Endodermal cell (in vitro differentiated cells): ENCODE measurements around the gene TMEM108. TPM values are rescaled to one million over a fixed set of nuclear protein-coding genes. Genes with fewer than 3 reads are reported as not detected.

ENCODE experiments used
- DNase-seq: peaks from one replicate; pipeline ENCODE4 v3.0.0-alpha.2; 2017
- H3K27ac ChIP-seq: 2 replicates; pipeline ENCODE4 v1.5.1; 2013; ENCODE audit warnings: mild to moderate bottlenecking, low read depth, low read length, moderate library complexity
- H3K27me3 ChIP-seq: 2 replicates; pipeline ENCODE4 v1.6.1; 2013; ENCODE audit warnings: mild to moderate bottlenecking, low read length, moderate library complexity; ENCODE audit not compliant: insufficient read depth, control insufficient read depth, poor library complexity, severe bottlenecking
- H3K36me3 ChIP-seq: 2 replicates; pipeline ENCODE4 v1.7.0; 2013; ENCODE audit warnings: mild to moderate bottlenecking, low read length, moderate library complexity; ENCODE audit not compliant: control insufficient read depth, insufficient read depth
- H3K4me1 ChIP-seq: one replicate; pipeline ENCODE4 v1.7.0; 2013; ENCODE audit warnings: low read length; ENCODE audit not compliant: control insufficient read depth, insufficient read depth
- H3K4me3 ChIP-seq: 2 replicates; pipeline ENCODE4 v1.5.1; 2013; ENCODE audit warnings: mild to moderate bottlenecking, low read length, moderate library complexity
- H3K9ac ChIP-seq: 2 replicates; pipeline ENCODE4 v1.6.1; 2013; ENCODE audit warnings: mild to moderate bottlenecking, low read length, moderate library complexity; ENCODE audit not compliant: poor library complexity, severe bottlenecking; ENCODE audit errors: extremely low read depth
- H3K9me3 ChIP-seq: 2 replicates; pipeline ENCODE4 v1.6.1; 2013; ENCODE audit warnings: mild to moderate bottlenecking, low read length, moderate library complexity; ENCODE audit not compliant: control insufficient read depth
- H3K27ac Mint-ChIP-seq: 2 replicates; pipeline ENCODE4 v1.8.0; 2020; ENCODE audit warnings: mixed read lengths
- H3K27me3 Mint-ChIP-seq: 2 replicates; pipeline ENCODE4 v1.8.0; 2021; ENCODE audit warnings: mild to moderate bottlenecking, mixed read lengths; ENCODE audit not compliant: insufficient read depth
- H3K36me3 Mint-ChIP-seq: 2 replicates; pipeline ENCODE4 v1.8.0; 2020; ENCODE audit warnings: low read depth, mixed read lengths
- H3K4me1 Mint-ChIP-seq: 2 replicates; pipeline ENCODE4 v1.8.0; 2020; ENCODE audit warnings: mixed read lengths
- H3K4me3 Mint-ChIP-seq: 2 replicates; pipeline ENCODE4 v1.8.0; 2020; ENCODE audit warnings: mild to moderate bottlenecking, moderate library complexity, mixed read lengths
- H3K9me3 Mint-ChIP-seq: 2 replicates; pipeline ENCODE4 v1.8.0; 2020; ENCODE audit warnings: mild to moderate bottlenecking, mixed read lengths
- CTCF ChIP-seq: fragments of 200-600 bp; sonication (generic); conservative IDR thresholded peaks from 2 replicates; pipeline ENCODE4 v1.5.0; 2021; ENCODE audit warnings: antibody characterized with exemption, mild to moderate bottlenecking
- WGBS, 2 experiments: methylation state at CpG; one replicate each; pipeline versions ENCODE4 v1.1.5 to v1.1.7; 2013; ENCODE audit warnings: missing lambda C conversion rate in 2 of 2, mixed read lengths in 1 of 2; ENCODE audit not compliant: insufficient coverage in 1 of 2, insufficient read length in 1 of 2; 5-methylcytosine and 5-hydroxymethylcytosine counted together
- total RNA-seq, 2 donors: library from RNA; stranded (reverse); fragmentation: NEBNext Ultra II Directional in 1 of 2; extraction: Animal tissue kit (Norgen Biotek cat#: 25700) in 1 of 2; gene quantifications; 2 replicates in 1 of 2; 3 replicates in 1 of 2; pipeline ENCODE4 v1.2.1, GENCODE V29; 2021

Gene TMEM108
- total RNA-seq, 2 donors from 2014 or later = 4.8 to 7.9 TPM

- Histone ChIP-seq H3K27ac (no peak overlapping the region), H3K27me3 (no peaks in the 10 kb centered on the region), H3K9me3 (no peaks in the 10 kb centered on the region), H3K9ac (no peak overlapping the region), H3K4me1 (peaks cover 16% of the 10 kb centered on the region), H3K4me3 (no peak overlapping the region), H3K36me3 (no peaks in the 10 kb centered on the region)
- no peak overlapping the region for H3K4me3 Mint-ChIP-seq
- DNase-seq = no peak
- peaks cover 28% of the 10 kb centered on the region for H3K4me1 Mint-ChIP-seq
- TF ChIP-seq CTCF = no peak
- no peak overlapping the region for H3K27ac Mint-ChIP-seq
- no peaks in the 10 kb centered on the region for H3K27me3 Mint-ChIP-seq
- H3K9me3 Mint-ChIP-seq = no peaks in the 10 kb centered on the region
- no peaks in the 10 kb centered on the region for H3K36me3 Mint-ChIP-seq
- WGBS, 2 experiments = 93 to 97% methylated on average over 6 to 16 of the region's 16 CpGs
Measured at GRCh38 chr3:133380481-133381225, 342.5 kb downstream of the TMEM108 start.

- Mint-ChIP-seq H3K27ac (no peak overlapping the region), H3K4me1 (peaks cover 20% of the 10 kb centered on the region), H3K9me3 (no peaks in the 10 kb centered on the region), H3K4me3 (no peak overlapping the region), H3K36me3 (no peaks in the 10 kb centered on the region), H3K27me3 (no peaks in the 10 kb centered on the region)
- H3K9ac ChIP-seq = no peak overlapping the region
- no peak overlapping the region for H3K27ac ChIP-seq
- no peaks in the 10 kb centered on the region for H3K27me3 ChIP-seq
- no peaks in the 10 kb centered on the region for H3K36me3 ChIP-seq
- WGBS, 2 experiments = 50 to 72% methylated on average over 2 to 4 of the region's 4 CpGs
- no peak for DNase-seq
- H3K4me1 ChIP-seq = peaks cover 10% of the 10 kb centered on the region
- peak; percentile 16 for TF ChIP-seq CTCF
- no peak overlapping the region for H3K4me3 ChIP-seq
- H3K9me3 ChIP-seq = no peaks in the 10 kb centered on the region
Measured at GRCh38 chr3:133381346-133382109, 343.3 kb downstream of the TMEM108 start.

- no peaks in the 10 kb centered on the region for H3K36me3 Mint-ChIP-seq
- Histone ChIP-seq H3K9ac (no peak overlapping the region), H3K36me3 (no peaks in the 10 kb centered on the region), H3K4me1 (peaks cover 9% of the 10 kb centered on the region), H3K9me3 (no peaks in the 10 kb centered on the region), H3K4me3 (no peak overlapping the region), H3K27me3 (no peaks in the 10 kb centered on the region), H3K27ac (no peak overlapping the region)
- no peak overlapping the region for H3K4me3 Mint-ChIP-seq
- no peak for TF ChIP-seq CTCF
- no peak for DNase-seq
- no peaks in the 10 kb centered on the region for H3K27me3 Mint-ChIP-seq
- H3K4me1 Mint-ChIP-seq = peaks cover 16% of the 10 kb centered on the region
- no peaks in the 10 kb centered on the region for H3K9me3 Mint-ChIP-seq
- H3K27ac Mint-ChIP-seq = no peak overlapping the region
- 89 to 90% methylated on average over 3 of the region's 3 CpGs for WGBS, 2 experiments
Measured at GRCh38 chr3:133383175-133383574, 345.0 kb downstream of the TMEM108 start.
